Activated CD8-positive, alpha-beta T cell treated with anti-CD3 and anti-CD28 coated beads for 36 hours (primary cell): ENCODE results near the gene COL19A1. TPM values are rescaled to one million over a fixed set of nuclear protein-coding genes. Genes with fewer than 3 reads are reported as not detected.

Experiments used
- ATAC-seq: fragments of 200-7000 bp; cut with Tn5 transposase; one replicate; pipeline ENCODE4 v1.10.0; 2021; ENCODE audit warnings: mild to moderate bottlenecking, moderate library complexity
- CTCF ChIA-PET: fragments of 350-600 bp; sonication (Branson Sonifier 250); formaldehyde crosslinking; loops from one replicate; lab custom pipeline; 2021; ENCODE audit warnings: antibody characterized with exemption; lab: Charles Lee
- POLR2A ChIA-PET: fragments of 350-600 bp; sonication (Branson Sonifier 250); formaldehyde crosslinking; loops from one replicate; lab custom pipeline; 2021; ENCODE audit warnings: antibody characterized with exemption; lab: Charles Lee
- DNase-seq: peaks from one replicate; pipeline ENCODE4 v3.0.0-alpha.2; 2020
- H3K27ac Mint-ChIP-seq: one replicate; pipeline ENCODE4 v1.8.0; 2021; ENCODE audit warnings: mild to moderate bottlenecking, mixed read lengths
- H3K27me3 Mint-ChIP-seq: one replicate; pipeline ENCODE4 v1.8.0; 2021; ENCODE audit warnings: mixed read lengths
- H3K36me3 Mint-ChIP-seq: one replicate; pipeline ENCODE4 v1.8.0; 2021; ENCODE audit warnings: low read depth, mixed read lengths
- H3K4me1 Mint-ChIP-seq: one replicate; pipeline ENCODE4 v1.8.0; 2021; ENCODE audit warnings: low read depth, mixed read lengths
- H3K4me3 Mint-ChIP-seq: one replicate; pipeline ENCODE4 v1.8.0; 2021; ENCODE audit warnings: mild to moderate bottlenecking, moderate library complexity, mixed read lengths
- H3K9me3 Mint-ChIP-seq: one replicate; pipeline ENCODE4 v1.8.0; 2021; ENCODE audit warnings: mixed read lengths
- CTCF ChIP-seq: fragments of 200-600 bp; IDR thresholded peaks from one replicate; pipeline ENCODE4 v1.8.0; 2022; ENCODE audit warnings: antibody characterized with exemption, mild to moderate bottlenecking
- intact Hi-C: fragments of 100-400 bp; cut with micrococcal nuclease; formaldehyde crosslinking; loops from one replicate; pipeline ENCODE4 v1.10.0; 2022
- total RNA-seq, 2 experiments: library from RNA; stranded (reverse); gene quantifications; one replicate each; pipeline ENCODE4 v1.2.3, GENCODE V29; 2021

COL19A1 gene
- total RNA-seq, 2 experiments from 2014 or later, result 0.14 TPM; not detected in 1

- ATAC-seq, result no peak
- ChIA-PET CTCF (no interaction called here), POLR2A (no interaction called here)
- H3K9me3 Mint-ChIP-seq, result no peaks in the 10 kb centered on the region
- no peaks in the 10 kb centered on the region for H3K4me1 Mint-ChIP-seq
- no peak overlapping the region for H3K4me3 Mint-ChIP-seq
- intact Hi-C loops, result no loop called here
- no peak for DNase-seq
- H3K27me3 Mint-ChIP-seq, result no peaks in the 10 kb centered on the region
- no peak overlapping the region for H3K27ac Mint-ChIP-seq
- no peak for TF ChIP-seq CTCF
- no peaks in the 10 kb centered on the region for H3K36me3 Mint-ChIP-seq
Measured at GRCh38 chr6:70188202-70188601, 321.8 kb downstream of the COL19A1 start.

- ChIA-PET CTCF (no interaction called here), POLR2A (no interaction called here)
- no peak overlapping the region for H3K4me3 Mint-ChIP-seq
- no peaks in the 10 kb centered on the region for H3K4me1 Mint-ChIP-seq
- no peak overlapping the region for H3K27ac Mint-ChIP-seq
- TF ChIP-seq CTCF, result no peak
- no peaks in the 10 kb centered on the region for H3K27me3 Mint-ChIP-seq
- DNase-seq, result no peak
- intact Hi-C loops, result no loop called here
- no peaks in the 10 kb centered on the region for H3K36me3 Mint-ChIP-seq
- H3K9me3 Mint-ChIP-seq, result no peaks in the 10 kb centered on the region
- ATAC-seq, result no peak
Measured at GRCh38 chr6:70194421-70194820, 328.1 kb downstream of the COL19A1 start.

- no peaks in the 10 kb centered on the region for H3K9me3 Mint-ChIP-seq
- no peak overlapping the region for H3K4me3 Mint-ChIP-seq
Measured at GRCh38 chr6:70196531-70196930, 330.2 kb downstream of the COL19A1 start.

GRCh38 chr6:70198785-70199184 lies 332.4 kb downstream of the COL19A1 start:
- DNase-seq, result no peak
- intact Hi-C loops, result no loop called here
- no peak for TF ChIP-seq CTCF
- no peak for ATAC-seq
- no peaks in the 10 kb centered on the region for H3K9me3 Mint-ChIP-seq
- H3K27me3 Mint-ChIP-seq, result peaks cover 6% of the 10 kb centered on the region
- no peaks in the 10 kb centered on the region for H3K4me1 Mint-ChIP-seq
- no peak overlapping the region for H3K4me3 Mint-ChIP-seq
- ChIA-PET POLR2A (no interaction called here), CTCF (no interaction called here)
- H3K27ac Mint-ChIP-seq, result no peak overlapping the region
- no peaks in the 10 kb centered on the region for H3K36me3 Mint-ChIP-seq

More at GRCh38 chr6:70196531-70196930, 330.2 kb downstream of the COL19A1 start:
- Mint-ChIP-seq H3K4me1 (no peaks in the 10 kb centered on the region), H3K27me3 (peaks cover 3% of the 10 kb centered on the region), H3K27ac (no peak overlapping the region), H3K36me3 (no peaks in the 10 kb centered on the region)
- ChIA-PET POLR2A (no interaction called here), CTCF (no interaction called here)
- no peak for TF ChIP-seq CTCF
- intact Hi-C loops, result no loop called here
- no peak for DNase-seq
- no peak for ATAC-seq

GRCh38 chr6:70208235-70208790 lies 342.0 kb downstream of the COL19A1 start:
- CTCF ChIA-PET, result interaction anchor here (0.7 to 2.6 kb wide), 2 partner anchors 12 to 21 kb away, joined by 3 to 13 read pairs; no protein-coding TSS in a partner anchor
- intact Hi-C loops, result no loop called here
- Mint-ChIP-seq H3K27me3 (peaks cover 7% of the 10 kb centered on the region), H3K36me3 (no peaks in the 10 kb centered on the region), H3K4me1 (no peaks in the 10 kb centered on the region), H3K9me3 (no peaks in the 10 kb centered on the region), H3K27ac (no peak overlapping the region), H3K4me3 (no peak overlapping the region)
- no peak for DNase-seq
- ATAC-seq, result no peak
- POLR2A ChIA-PET, result no interaction called here
- TF ChIP-seq CTCF, result no peak
